ACC112 (cell line): ENCODE measurements around the gene RNGTT.
"Not testable (repeated sequence)": the region's sequence is repeated elsewhere in the genome, so short reads cannot be mapped to it uniquely, and the experiment has no call there.

Experiments
- H2AFZ ChIP-seq: fragments of 200-600 bp; sonication (generic); one replicate; pipeline ENCODE4 v1.6.0; 2017; ENCODE audit warnings: antibody characterized with exemption, low read length; ENCODE audit not compliant: unreplicated experiment
- H3K27ac ChIP-seq: fragments of 200-600 bp; sonication (generic); 2 replicates; pipeline ENCODE4 v1.5.1; 2014; ENCODE audit warnings: low read depth, mild to moderate bottlenecking, antibody characterized with exemption, low read length, moderate library complexity
- H3K27me3 ChIP-seq: fragments of 200-600 bp; sonication (generic); 2 replicates; pipeline ENCODE4 v1.6.1; 2014; ENCODE audit warnings: mild to moderate bottlenecking, antibody characterized with exemption, low read length, moderate library complexity, mixed read lengths; ENCODE audit not compliant: insufficient read depth
- H3K36me3 ChIP-seq: fragments of 200-600 bp; sonication (generic); 2 replicates; pipeline ENCODE4 v1.6.1; 2016; ENCODE audit warnings: mild to moderate bottlenecking, antibody characterized with exemption, low read length, moderate library complexity, mixed read lengths; ENCODE audit not compliant: insufficient read depth
- H3K4me1 ChIP-seq: fragments of 200-600 bp; sonication (generic); one replicate; pipeline ENCODE4 v1.6.1; 2016; ENCODE audit warnings: low read length, mixed read lengths; ENCODE audit not compliant: insufficient read depth, unreplicated experiment, control insufficient read depth
- H3K4me3 ChIP-seq: fragments of 200-600 bp; sonication (generic); 2 replicates; pipeline ENCODE4 v1.5.1; 2014; ENCODE audit warnings: mild to moderate bottlenecking, low read depth, low read length
- H3K79me2 ChIP-seq: fragments of 200-600 bp; sonication (generic); one replicate; pipeline ENCODE4 v1.6.0; 2016; ENCODE audit warnings: low read length; ENCODE audit not compliant: control insufficient read depth, unreplicated experiment, insufficient read depth

RNGTT gene

GRCh38 chr6:88726409-88726808 is 237.0 kb downstream of the RNGTT start:
- H2AFZ ChIP-seq, H3K4me3 ChIP-seq, H3K79me2 ChIP-seq, H3K36me3 ChIP-seq, H3K27me3 ChIP-seq, H3K27ac ChIP-seq: not testable (repeated sequence)
- H3K4me1 ChIP-seq: peaks cover 12% of the 10 kb centered on the region

- H3K4me3 ChIP-seq: no peak overlapping the region
- H3K4me1 ChIP-seq: peaks cover 2% of the 10 kb centered on the region
- H2AFZ ChIP-seq: no peak overlapping the region
- H3K79me2 ChIP-seq: no peaks in the 10 kb centered on the region
- no peaks in the 10 kb centered on the region for H3K36me3 ChIP-seq
- no peak overlapping the region for H3K27ac ChIP-seq
- no peaks in the 10 kb centered on the region for H3K27me3 ChIP-seq
Observed at GRCh38 chr6:88725111-88725975, 238.1 kb downstream of the RNGTT start.

GRCh38 chr6:88722686-88723085 is 240.7 kb downstream of the RNGTT start:
- Histone ChIP-seq H3K4me3 (no peak overlapping the region), H3K27ac (no peak overlapping the region), H3K27me3 (no peaks in the 10 kb centered on the region), H3K4me1 (no peaks in the 10 kb centered on the region), H3K36me3 (no peaks in the 10 kb centered on the region), H3K79me2 (no peaks in the 10 kb centered on the region), H2AFZ (no peak overlapping the region)

- H3K27ac ChIP-seq, H3K4me1 ChIP-seq, H3K4me3 ChIP-seq, H3K27me3 ChIP-seq, H2AFZ ChIP-seq, H3K36me3 ChIP-seq, H3K79me2 ChIP-seq: not testable (repeated sequence)
Observed at GRCh38 chr6:88716399-88716798, 247.0 kb downstream of the RNGTT start.

- Histone ChIP-seq H3K79me2 (no peaks in the 10 kb centered on the region), H3K4me3 (no peak overlapping the region), H2AFZ (no peak overlapping the region), H3K27me3 (no peaks in the 10 kb centered on the region), H3K36me3 (0 out of 2 replicates have a peak, but pooled peaks cover 3% of the 10 kb centered on the region), H3K4me1 (no peaks in the 10 kb centered on the region), H3K27ac (no peak overlapping the region)
Observed at GRCh38 chr6:88712243-88712936, 251.0 kb downstream of the RNGTT start.

- Histone ChIP-seq H3K79me2 (no peaks in the 10 kb centered on the region), H3K27me3 (no peaks in the 10 kb centered on the region), H3K4me3 (no peak overlapping the region), H3K4me1 (no peaks in the 10 kb centered on the region), H3K36me3 (0 out of 2 replicates have a peak, but pooled peaks cover 3% of the 10 kb centered on the region), H3K27ac (no peak overlapping the region), H2AFZ (no peak overlapping the region)
Observed at GRCh38 chr6:88709819-88710246, 253.6 kb downstream of the RNGTT start.

GRCh38 chr6:88708197-88708744 is 255.1 kb downstream of the RNGTT start:
- no peak overlapping the region for H3K27ac ChIP-seq
- H3K79me2 ChIP-seq: no peaks in the 10 kb centered on the region
- no peak overlapping the region for H3K4me3 ChIP-seq
- no peak overlapping the region for H2AFZ ChIP-seq
- H3K27me3 ChIP-seq: no peaks in the 10 kb centered on the region
- no peaks in the 10 kb centered on the region for H3K4me1 ChIP-seq
- 0 out of 2 replicates have a peak, but pooled peaks cover 3% of the 10 kb centered on the region for H3K36me3 ChIP-seq

- H3K36me3 ChIP-seq: no peaks in the 10 kb centered on the region
- H3K27me3 ChIP-seq: no peaks in the 10 kb centered on the region
- no peak overlapping the region for H3K27ac ChIP-seq
- H3K4me1 ChIP-seq: no peaks in the 10 kb centered on the region
- no peak overlapping the region for H3K4me3 ChIP-seq
- no peaks in the 10 kb centered on the region for H3K79me2 ChIP-seq
- H2AFZ ChIP-seq: no peak overlapping the region
Observed at GRCh38 chr6:88705601-88706000, 257.8 kb downstream of the RNGTT start.

- no peaks in the 10 kb centered on the region for H3K36me3 ChIP-seq
- no peaks in the 10 kb centered on the region for H3K27me3 ChIP-seq
- H3K27ac ChIP-seq: no peak overlapping the region
- H3K79me2 ChIP-seq: no peaks in the 10 kb centered on the region
- H3K4me1 ChIP-seq: peaks cover 4% of the 10 kb centered on the region
- H2AFZ ChIP-seq: no peak overlapping the region
- H3K4me3 ChIP-seq: no peak overlapping the region
Observed at GRCh38 chr6:88704980-88705379, 258.4 kb downstream of the RNGTT start.

GRCh38 chr6:88702956-88703556 is 260.4 kb downstream of the RNGTT start:
- Histone ChIP-seq H3K27me3 (no peaks in the 10 kb centered on the region), H3K4me3 (no peak overlapping the region), H3K36me3 (no peaks in the 10 kb centered on the region), H3K27ac (no peak overlapping the region), H3K4me1 (peaks cover 9% of the 10 kb centered on the region), H3K79me2 (no peaks in the 10 kb centered on the region), H2AFZ (no peak overlapping the region)
